OCI-LY1 (cell line): ENCODE measurements around the gene CLUH.
"Not testable (repeated sequence)": the region's sequence is repeated elsewhere in the genome, so short reads cannot be mapped to it uniquely, and the experiment has no call there.

Experiments used
- EZH2 ChIP-seq: fragments of 200-600 bp; sonication (generic), shearing (Covaris generic); IDR thresholded peaks from 2 replicates; pipeline ENCODE4 v1.8.0; 2017; ENCODE audit warnings: borderline replicate concordance, mixed run types, mild to moderate bottlenecking, antibody characterized with exemption, low read length, moderate library complexity, mixed read lengths
- TF ChIP-seq, protein P1 (sequence below): fragments of 200-600 bp; sonication (generic), shearing (Covaris generic); IDR thresholded peaks from 2 replicates; pipeline ENCODE4 v1.5.1; 2017; ENCODE audit warnings: mild to moderate bottlenecking, antibody characterized with exemption, low read length, moderate library complexity, mixed read lengths

DNA sequence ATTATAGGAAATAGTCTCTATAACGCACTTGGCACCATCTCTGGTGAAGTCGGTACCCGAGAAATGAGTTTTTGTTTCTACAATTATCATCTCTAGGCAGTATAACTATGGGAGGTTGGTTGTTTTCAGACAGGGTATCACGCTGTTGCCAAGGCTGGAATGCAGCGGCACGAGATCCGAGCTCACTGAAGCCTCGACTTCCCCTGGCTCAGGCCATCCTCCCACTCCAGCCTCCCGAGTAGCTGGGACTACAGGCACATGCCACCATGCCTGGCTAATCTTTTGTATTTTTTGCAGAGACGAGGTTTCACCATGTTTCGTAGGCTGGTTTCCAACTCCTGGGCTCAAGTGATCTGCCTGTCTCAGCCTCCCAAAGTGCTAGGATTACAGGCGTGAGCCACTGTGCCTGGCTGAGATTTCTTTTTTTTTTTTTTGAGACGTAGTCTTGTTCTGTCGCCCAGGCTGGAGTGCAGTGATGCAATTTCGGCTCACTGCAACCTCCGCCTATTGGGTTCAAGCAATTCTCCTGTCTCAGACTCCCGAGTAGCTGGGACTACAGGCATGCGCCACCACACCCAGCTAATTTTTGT lies 12.3 kb downstream of the CLUH start:
- TF ChIP-seq, protein P1, sequence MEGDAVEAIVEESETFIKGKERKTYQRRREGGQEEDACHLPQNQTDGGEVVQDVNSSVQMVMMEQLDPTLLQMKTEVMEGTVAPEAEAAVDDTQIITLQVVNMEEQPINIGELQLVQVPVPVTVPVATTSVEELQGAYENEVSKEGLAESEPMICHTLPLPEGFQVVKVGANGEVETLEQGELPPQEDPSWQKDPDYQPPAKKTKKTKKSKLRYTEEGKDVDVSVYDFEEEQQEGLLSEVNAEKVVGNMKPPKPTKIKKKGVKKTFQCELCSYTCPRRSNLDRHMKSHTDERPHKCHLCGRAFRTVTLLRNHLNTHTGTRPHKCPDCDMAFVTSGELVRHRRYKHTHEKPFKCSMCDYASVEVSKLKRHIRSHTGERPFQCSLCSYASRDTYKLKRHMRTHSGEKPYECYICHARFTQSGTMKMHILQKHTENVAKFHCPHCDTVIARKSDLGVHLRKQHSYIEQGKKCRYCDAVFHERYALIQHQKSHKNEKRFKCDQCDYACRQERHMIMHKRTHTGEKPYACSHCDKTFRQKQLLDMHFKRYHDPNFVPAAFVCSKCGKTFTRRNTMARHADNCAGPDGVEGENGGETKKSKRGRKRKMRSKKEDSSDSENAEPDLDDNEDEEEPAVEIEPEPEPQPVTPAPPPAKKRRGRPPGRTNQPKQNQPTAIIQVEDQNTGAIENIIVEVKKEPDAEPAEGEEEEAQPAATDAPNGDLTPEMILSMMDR = not testable (repeated sequence)
- TF ChIP-seq EZH2 = not testable (repeated sequence)
